ENCODE results near the gene HAAO.

DNA sequence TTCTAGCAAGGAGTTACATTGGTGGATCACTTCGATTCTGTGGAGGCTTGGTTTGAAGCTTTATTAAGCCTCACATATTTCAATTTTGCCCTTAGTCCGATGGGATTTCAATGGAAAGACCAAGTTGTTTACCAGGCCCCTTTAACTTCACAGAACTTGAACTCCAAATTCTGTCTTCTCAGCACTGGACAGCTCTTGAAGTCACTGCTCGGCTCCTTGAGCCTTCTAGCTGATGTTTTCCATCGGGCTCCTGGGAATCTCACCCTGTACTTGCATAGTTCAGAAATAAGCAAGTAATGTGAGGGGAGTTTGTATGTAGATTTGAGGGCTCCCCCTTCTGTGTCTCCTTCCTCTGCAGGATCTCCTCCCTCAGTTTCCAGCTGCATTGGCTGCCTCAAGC is 43.5 kb downstream of the HAAO start:
- TF ChIP-seq, protein P1, sequence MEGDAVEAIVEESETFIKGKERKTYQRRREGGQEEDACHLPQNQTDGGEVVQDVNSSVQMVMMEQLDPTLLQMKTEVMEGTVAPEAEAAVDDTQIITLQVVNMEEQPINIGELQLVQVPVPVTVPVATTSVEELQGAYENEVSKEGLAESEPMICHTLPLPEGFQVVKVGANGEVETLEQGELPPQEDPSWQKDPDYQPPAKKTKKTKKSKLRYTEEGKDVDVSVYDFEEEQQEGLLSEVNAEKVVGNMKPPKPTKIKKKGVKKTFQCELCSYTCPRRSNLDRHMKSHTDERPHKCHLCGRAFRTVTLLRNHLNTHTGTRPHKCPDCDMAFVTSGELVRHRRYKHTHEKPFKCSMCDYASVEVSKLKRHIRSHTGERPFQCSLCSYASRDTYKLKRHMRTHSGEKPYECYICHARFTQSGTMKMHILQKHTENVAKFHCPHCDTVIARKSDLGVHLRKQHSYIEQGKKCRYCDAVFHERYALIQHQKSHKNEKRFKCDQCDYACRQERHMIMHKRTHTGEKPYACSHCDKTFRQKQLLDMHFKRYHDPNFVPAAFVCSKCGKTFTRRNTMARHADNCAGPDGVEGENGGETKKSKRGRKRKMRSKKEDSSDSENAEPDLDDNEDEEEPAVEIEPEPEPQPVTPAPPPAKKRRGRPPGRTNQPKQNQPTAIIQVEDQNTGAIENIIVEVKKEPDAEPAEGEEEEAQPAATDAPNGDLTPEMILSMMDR (IDR thresholded peaks at IDR 0.05): no peak
- no peak for TF ChIP-seq POLR2A (IDR thresholded peaks at IDR 0.05)
